ENCODE measurements around the gene CACTIN. TPM values are rescaled to one million over a fixed set of nuclear protein-coding genes. Genes with fewer than 3 reads are reported as not detected.
"Not testable (repeated sequence)": the region's sequence is repeated elsewhere in the genome, so short reads cannot be mapped to it uniquely, and the experiment has no call there.

CACTIN gene
- total and polyA plus RNA-seq, 7 donors: 6.2 to 23.9 (median 20.5) TPM

GRCh38 chr19:3589439-3589838 is 37.2 kb downstream of the CACTIN start:
- peaks cover 16 to 25% (median 19%) of the 10 kb centered on the region in 3 donors for H3K27me3 ChIP-seq
- intact Hi-C loops (cut with DNase I): no loop called here
- TF ChIP-seq EP300 (IDR thresholded peaks at IDR 0.05) (no peak), POLR2A (IDR thresholded peaks at IDR 0.05) (no peak), POLR2AphosphoS5 (IDR thresholded peaks at IDR 0.05) (no peak)
- TF ChIP-seq, protein P1, sequence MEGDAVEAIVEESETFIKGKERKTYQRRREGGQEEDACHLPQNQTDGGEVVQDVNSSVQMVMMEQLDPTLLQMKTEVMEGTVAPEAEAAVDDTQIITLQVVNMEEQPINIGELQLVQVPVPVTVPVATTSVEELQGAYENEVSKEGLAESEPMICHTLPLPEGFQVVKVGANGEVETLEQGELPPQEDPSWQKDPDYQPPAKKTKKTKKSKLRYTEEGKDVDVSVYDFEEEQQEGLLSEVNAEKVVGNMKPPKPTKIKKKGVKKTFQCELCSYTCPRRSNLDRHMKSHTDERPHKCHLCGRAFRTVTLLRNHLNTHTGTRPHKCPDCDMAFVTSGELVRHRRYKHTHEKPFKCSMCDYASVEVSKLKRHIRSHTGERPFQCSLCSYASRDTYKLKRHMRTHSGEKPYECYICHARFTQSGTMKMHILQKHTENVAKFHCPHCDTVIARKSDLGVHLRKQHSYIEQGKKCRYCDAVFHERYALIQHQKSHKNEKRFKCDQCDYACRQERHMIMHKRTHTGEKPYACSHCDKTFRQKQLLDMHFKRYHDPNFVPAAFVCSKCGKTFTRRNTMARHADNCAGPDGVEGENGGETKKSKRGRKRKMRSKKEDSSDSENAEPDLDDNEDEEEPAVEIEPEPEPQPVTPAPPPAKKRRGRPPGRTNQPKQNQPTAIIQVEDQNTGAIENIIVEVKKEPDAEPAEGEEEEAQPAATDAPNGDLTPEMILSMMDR (IDR thresholded peaks at IDR 0.05): no peak
- no peaks in the 10 kb centered on the region for H3K9me3 ChIP-seq
- no peak for DNase-seq
- H3K36me3 ChIP-seq: no peaks in the 10 kb centered on the region
- H3K4me3 ChIP-seq: no peak overlapping the region
- 81 to 88% methylated on average over 11 of the region's 11 CpGs for WGBS, 2 donors
- no peak overlapping the region for H3K27ac ChIP-seq
- H3K4me1 ChIP-seq: peaks cover 0 to 25% (median 23%) of the 10 kb centered on the region in 4 donors

DNA sequence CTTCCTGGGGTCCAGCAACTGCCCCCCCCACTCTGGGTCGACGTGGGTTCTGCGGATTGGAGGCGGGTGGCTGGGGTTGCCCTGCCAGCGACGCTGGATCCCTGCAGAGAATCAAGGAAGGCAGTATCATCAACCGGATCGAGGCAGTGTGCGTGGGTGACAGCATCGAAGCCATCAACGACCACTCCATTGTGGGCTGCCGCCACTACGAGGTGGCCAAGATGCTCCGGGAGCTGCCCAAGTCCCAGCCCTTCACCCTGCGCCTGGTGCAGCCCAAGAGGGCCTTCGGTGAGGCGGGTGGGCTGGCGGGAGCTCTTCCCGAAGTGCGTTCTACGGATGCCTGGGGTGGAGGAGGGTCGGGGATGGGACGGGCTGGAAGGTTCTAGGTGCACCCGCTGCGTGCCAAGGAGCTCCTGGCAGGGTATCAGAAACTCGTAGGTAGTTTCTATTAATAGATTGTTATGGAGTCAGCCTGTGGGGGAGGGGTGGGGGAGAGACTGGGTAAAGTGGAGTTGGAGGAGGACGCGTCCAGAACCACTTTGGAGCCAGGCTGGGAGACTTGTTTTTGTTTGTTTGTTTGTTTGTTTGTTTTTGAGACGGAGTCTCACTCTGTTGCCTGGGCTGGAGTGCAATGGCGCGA is 39.8 kb downstream of the CACTIN start:
- Histone ChIP-seq H3K36me3 (no peaks in the 10 kb centered on the region), H3K27ac (peak overlapping the region in 1 of 4 donors; percentile 46), H3K4me1 (peaks cover 0 to 25% (median 23%) of the 10 kb centered on the region in 4 donors), H3K4me3 (peak overlapping the region in 2 of 4 donors; percentile 10 to 13), H3K9me3 (no peaks in the 10 kb centered on the region), H3K27me3 (peaks cover 16 to 27% (median 21%) of the 10 kb centered on the region in 3 donors)
- no peak for TF ChIP-seq POLR2AphosphoS5 (IDR thresholded peaks at IDR 0.05)
- TF ChIP-seq, protein P1 (IDR thresholded peaks at IDR 0.05): no peak
- no peak for TF ChIP-seq POLR2A (IDR thresholded peaks at IDR 0.05)
- no peak for TF ChIP-seq EP300 (IDR thresholded peaks at IDR 0.05)
- intact Hi-C loops (cut with DNase I): no loop called here
- no peak for DNase-seq
- 70 to 79% methylated on average over 31 of the region's 31 CpGs for WGBS, 2 donors

DNA sequence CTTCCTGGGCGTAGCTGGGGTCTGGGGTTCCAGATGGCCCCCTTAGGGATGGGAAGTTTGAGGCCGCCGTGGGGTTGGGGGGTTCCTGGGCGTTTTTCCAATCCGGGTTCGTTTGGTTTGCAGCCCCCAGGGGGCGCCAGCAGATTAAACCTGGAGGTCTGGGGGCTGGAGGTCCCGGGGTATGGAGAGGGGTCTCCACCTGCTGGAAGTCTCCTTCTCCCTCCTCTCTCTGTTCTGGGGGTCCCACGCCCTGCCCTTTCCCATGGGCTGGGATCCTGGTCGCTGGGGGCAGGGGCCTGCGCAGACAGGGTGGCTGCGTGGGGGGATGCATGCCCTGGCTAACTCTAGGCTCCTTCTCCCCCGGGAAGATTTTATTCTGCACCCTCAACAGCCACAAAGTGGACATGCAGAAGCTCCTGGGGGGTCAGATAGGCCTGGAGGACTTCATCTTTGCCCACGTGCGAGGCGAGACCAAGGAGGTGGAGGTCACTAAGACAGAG is 40.4 kb downstream of the CACTIN start:
- TF ChIP-seq, protein P1 (IDR thresholded peaks at IDR 0.05): peak; percentile 5 to 53 (median 27)
- TF ChIP-seq POLR2A (IDR thresholded peaks at IDR 0.05): no peak
- no peaks in the 10 kb centered on the region for H3K9me3 ChIP-seq
- peak overlapping the region in 1 of 4 donors; percentile 46 for H3K27ac ChIP-seq
- WGBS, 2 donors: 33 to 34% methylated on average over 16 of the region's 16 CpGs
- no peak for DNase-seq
- H3K4me3 ChIP-seq: peak overlapping the region in 3 of 4 donors; percentile 16 to 39 (median 30)
- H3K4me1 ChIP-seq: peaks cover 0 to 25% (median 23%) of the 10 kb centered on the region in 4 donors
- peaks cover 16 to 27% (median 21%) of the 10 kb centered on the region in 3 donors for H3K27me3 ChIP-seq
- intact Hi-C loops (cut with DNase I): no loop called here
- no peaks in the 10 kb centered on the region for H3K36me3 ChIP-seq

- H3K36me3 ChIP-seq: no peaks in the 10 kb centered on the region
- peak within 1 kb of the TSS in 3 of 4 donors; percentile 16 to 39 (median 30) for H3K4me3 ChIP-seq
- peaks cover 16 to 27% (median 21%) of the 10 kb centered on the region in 3 donors for H3K27me3 ChIP-seq
- DNase-seq: no peak
- no peaks in the 10 kb centered on the region for H3K9me3 ChIP-seq
- WGBS, 2 donors: 3 to 10% methylated on average over 84 of the region's 84 CpGs
- peaks cover 0 to 27% (median 25%) of the 10 kb centered on the region in 4 donors for H3K4me1 ChIP-seq
- intact Hi-C loops (cut with DNase I): no loop called here
- peak within 1 kb of the TSS in 1 of 4 donors; percentile 46 for H3K27ac ChIP-seq
- TF ChIP-seq, protein P1 (IDR thresholded peaks at IDR 0.05): no peak
- TF ChIP-seq POLR2AphosphoS5 (IDR thresholded peaks at IDR 0.05): no peak
- TF ChIP-seq POLR2A (IDR thresholded peaks at IDR 0.05): no peak
- TF ChIP-seq EP300 (IDR thresholded peaks at IDR 0.05): no peak
Observed at GRCh38 chr19:3585301-3586126, 41.1 kb downstream of the CACTIN start, which contains the start of gene GIPC3. Gene GIPC3 (plus strand): TSS chr19:3585478. CDS start chr19:3585598, 120 bp downstream.

DNA sequence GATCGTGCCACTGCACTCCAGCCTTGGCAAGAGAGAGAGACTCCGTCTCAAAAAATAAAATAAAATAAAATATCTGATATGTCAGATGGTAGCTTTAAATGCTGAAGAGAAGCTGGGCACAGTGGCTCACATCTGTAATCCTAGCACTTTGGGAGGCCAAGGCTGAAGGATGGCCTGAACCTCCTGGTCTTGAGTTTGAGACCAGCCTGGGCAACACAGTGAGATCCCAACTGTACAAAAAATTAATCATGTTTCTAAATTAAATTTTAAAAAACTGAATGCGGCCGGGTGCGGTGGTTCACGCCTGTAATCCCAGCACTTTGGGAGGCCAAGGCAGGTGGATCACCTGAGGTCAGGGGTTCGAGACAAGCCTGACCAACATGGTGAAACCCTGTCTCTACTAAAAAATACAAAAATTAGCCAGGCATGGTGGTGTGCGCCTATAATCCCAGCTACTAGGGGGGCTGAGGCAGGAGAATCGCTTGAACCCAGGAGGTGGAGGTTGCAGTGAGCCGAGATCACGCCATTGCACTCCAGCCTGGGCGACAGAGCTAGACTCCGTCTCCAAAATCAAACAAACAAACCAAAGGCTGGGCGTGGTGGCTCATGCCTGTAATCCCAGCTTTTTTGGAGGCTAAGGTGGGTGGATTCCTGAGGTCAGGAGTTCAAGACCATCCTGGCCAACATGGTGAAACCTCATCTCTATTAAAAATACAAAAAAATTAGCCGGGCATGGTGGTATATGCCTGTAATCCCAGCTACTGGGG is 42.4 kb downstream of the CACTIN start:
- H3K4me1 ChIP-seq: peaks cover 0 to 35% (median 28%) of the 10 kb centered on the region in 4 donors
- H3K27ac ChIP-seq; H3K9me3 ChIP-seq; DNase-seq; H3K36me3 ChIP-seq; H3K4me3 ChIP-seq; intact Hi-C loops (cut with DNase I): not testable (repeated sequence)
- 70 to 89% methylated on average over 15 of the region's 15 CpGs for WGBS, 2 donors
- peaks cover 16 to 27% (median 21%) of the 10 kb centered on the region in 3 donors for H3K27me3 ChIP-seq

- 81% methylated on average over 4 of the region's 4 CpGs for WGBS, 2 donors
- not testable (repeated sequence) for H3K27ac ChIP-seq
Observed at GRCh38 chr19:3581792-3582191, 44.8 kb downstream of the CACTIN start.

More at GRCh38 chr19:3581792-3582191, 44.8 kb downstream of the CACTIN start:
- peaks cover 16 to 26% (median 21%) of the 10 kb centered on the region in 3 donors for H3K27me3 ChIP-seq
- DNase-seq; H3K9me3 ChIP-seq; H3K4me3 ChIP-seq; H3K36me3 ChIP-seq; intact Hi-C loops (cut with DNase I): not testable (repeated sequence)
- peaks cover 0 to 34% (median 25%) of the 10 kb centered on the region in 4 donors for H3K4me1 ChIP-seq

Data from sigmoid colon (tissue), 7 donors.